Liver (tissue), 3 donors: Measurements from ENCODE around the gene PARP3.

ENCODE experiments used
- GABPA ChIP-seq, 2 donors: IDR thresholded peaks in 1 of 2; conservative IDR thresholded peaks in 1 of 2; 2 replicates each; pipeline ENCODE4 v1.6.1; 2016; ENCODE audit warnings: antibody characterized with exemption in 2 of 2, mild to moderate bottlenecking in 1 of 2, moderate library complexity in 1 of 2
- HNF4A ChIP-seq, 2 donors: conservative IDR thresholded peaks; 2 replicates each; pipeline ENCODE4 v1.6.1; 2016; ENCODE audit warnings: antibody characterized with exemption in 2 of 2, mild to moderate bottlenecking in 2 of 2
- MAX ChIP-seq: IDR thresholded peaks from 2 replicates; pipeline ENCODE4 v1.6.1; 2016; ENCODE audit warnings: antibody characterized with exemption
- RAD21 ChIP-seq, 2 donors: IDR thresholded peaks; 2 replicates each; pipeline ENCODE4 v1.6.1; 2016; ENCODE audit warnings: antibody characterized with exemption in 2 of 2, mild to moderate bottlenecking in 2 of 2
- SP1 ChIP-seq: IDR thresholded peaks from 2 replicates; pipeline ENCODE4 v1.6.1; 2018; ENCODE audit warnings: antibody characterized with exemption, mild to moderate bottlenecking
- YY1 ChIP-seq: IDR thresholded peaks from 2 replicates; pipeline ENCODE4 v1.6.1; 2016; ENCODE audit warnings: antibody characterized with exemption, mild to moderate bottlenecking
- TF ChIP-seq, protein P1 (sequence below): fragments of 150-350 bp; IDR thresholded peaks from 2 replicates; pipeline ENCODE4 v1.5.1; 2017; ENCODE audit warnings: improper control_type of control experiment, low read depth, low read length; ENCODE audit not compliant: missing input control
- TF ChIP-seq, protein P2 (sequence below): IDR thresholded peaks from 2 replicates; pipeline ENCODE4 v1.6.1; 2016; ENCODE audit warnings: antibody characterized with exemption
- TF ChIP-seq, protein P3 (sequence below): IDR thresholded peaks from 2 replicates; pipeline ENCODE4 v1.6.1; 2016; ENCODE audit warnings: antibody characterized with exemption
- donor health status: healthy.
- donor health status: healthy.

DNA sequence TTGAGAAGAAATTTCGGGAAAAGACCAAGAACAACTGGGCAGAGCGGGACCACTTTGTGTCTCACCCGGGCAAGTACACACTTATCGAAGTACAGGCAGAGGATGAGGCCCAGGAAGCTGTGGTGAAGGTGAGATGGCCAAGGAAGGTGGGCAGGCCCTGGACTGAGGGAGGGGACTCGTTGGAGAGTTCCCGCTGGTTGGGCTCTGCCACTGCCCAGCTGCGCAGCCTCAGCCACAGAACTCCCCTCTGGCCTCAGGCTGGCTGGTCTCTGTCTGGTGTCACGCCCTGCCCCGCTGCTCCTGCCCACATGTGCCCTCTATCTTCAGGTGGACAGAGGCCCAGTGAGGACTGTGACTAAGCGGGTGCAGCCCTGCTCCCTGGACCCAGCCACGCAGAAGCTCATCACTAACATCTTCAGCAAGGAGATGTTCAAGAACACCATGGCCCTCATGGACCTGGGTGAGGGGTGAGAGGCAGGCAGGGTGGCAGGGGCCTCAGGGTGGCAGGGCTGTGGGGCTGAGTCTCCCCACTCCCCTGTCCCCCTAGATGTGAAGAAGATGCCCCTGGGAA, 2.4 kb downstream of the PARP3 start:
- TF ChIP-seq, protein P1, sequence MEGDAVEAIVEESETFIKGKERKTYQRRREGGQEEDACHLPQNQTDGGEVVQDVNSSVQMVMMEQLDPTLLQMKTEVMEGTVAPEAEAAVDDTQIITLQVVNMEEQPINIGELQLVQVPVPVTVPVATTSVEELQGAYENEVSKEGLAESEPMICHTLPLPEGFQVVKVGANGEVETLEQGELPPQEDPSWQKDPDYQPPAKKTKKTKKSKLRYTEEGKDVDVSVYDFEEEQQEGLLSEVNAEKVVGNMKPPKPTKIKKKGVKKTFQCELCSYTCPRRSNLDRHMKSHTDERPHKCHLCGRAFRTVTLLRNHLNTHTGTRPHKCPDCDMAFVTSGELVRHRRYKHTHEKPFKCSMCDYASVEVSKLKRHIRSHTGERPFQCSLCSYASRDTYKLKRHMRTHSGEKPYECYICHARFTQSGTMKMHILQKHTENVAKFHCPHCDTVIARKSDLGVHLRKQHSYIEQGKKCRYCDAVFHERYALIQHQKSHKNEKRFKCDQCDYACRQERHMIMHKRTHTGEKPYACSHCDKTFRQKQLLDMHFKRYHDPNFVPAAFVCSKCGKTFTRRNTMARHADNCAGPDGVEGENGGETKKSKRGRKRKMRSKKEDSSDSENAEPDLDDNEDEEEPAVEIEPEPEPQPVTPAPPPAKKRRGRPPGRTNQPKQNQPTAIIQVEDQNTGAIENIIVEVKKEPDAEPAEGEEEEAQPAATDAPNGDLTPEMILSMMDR, result no peak
- TF ChIP-seq, protein P2, sequence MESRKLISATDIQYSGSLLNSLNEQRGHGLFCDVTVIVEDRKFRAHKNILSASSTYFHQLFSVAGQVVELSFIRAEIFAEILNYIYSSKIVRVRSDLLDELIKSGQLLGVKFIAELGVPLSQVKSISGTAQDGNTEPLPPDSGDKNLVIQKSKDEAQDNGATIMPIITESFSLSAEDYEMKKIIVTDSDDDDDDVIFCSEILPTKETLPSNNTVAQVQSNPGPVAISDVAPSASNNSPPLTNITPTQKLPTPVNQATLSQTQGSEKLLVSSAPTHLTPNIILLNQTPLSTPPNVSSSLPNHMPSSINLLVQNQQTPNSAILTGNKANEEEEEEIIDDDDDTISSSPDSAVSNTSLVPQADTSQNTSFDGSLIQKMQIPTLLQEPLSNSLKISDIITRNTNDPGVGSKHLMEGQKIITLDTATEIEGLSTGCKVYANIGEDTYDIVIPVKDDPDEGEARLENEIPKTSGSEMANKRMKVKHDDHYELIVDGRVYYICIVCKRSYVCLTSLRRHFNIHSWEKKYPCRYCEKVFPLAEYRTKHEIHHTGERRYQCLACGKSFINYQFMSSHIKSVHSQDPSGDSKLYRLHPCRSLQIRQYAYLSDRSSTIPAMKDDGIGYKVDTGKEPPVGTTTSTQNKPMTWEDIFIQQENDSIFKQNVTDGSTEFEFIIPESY, result no peak
- TF ChIP-seq RAD21 (IDR thresholded peaks at IDR 0.05), result no peak
- no peak for TF ChIP-seq YY1
- TF ChIP-seq, protein P3, sequence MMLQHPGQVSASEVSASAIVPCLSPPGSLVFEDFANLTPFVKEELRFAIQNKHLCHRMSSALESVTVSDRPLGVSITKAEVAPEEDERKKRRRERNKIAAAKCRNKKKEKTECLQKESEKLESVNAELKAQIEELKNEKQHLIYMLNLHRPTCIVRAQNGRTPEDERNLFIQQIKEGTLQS, result no peak
- no peak for TF ChIP-seq GABPA (IDR thresholded peaks at IDR 0.05 in 1 of 2, conservative IDR thresholded peaks at IDR 0.05 in 1 of 2)
- no peak for TF ChIP-seq HNF4A (conservative IDR thresholded peaks at IDR 0.05)
- TF ChIP-seq SP1, result no peak
- no peak for TF ChIP-seq MAX
